ENCODE data around the gene FRMD4A.

DNA sequence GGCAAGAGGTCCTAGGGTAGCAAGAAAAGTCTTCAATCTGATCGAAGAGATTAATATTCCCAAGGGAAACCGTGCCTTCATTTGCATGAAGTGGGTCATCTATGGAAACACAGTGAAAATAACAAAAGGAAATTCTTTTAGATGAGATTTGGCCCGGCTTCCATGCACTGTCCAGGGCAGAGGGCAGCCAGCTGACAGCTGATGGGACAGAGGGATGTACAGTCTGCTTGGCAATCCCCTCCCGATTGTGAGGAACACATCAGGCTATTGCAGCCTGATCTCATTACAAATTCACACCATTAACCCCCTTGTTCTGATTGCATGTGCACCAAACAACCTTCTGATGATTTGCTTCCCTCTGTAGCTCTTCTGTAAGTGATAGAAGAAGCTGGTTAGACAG lies 105.3 kb downstream of the FRMD4A start:
- TF ChIP-seq, protein P1, sequence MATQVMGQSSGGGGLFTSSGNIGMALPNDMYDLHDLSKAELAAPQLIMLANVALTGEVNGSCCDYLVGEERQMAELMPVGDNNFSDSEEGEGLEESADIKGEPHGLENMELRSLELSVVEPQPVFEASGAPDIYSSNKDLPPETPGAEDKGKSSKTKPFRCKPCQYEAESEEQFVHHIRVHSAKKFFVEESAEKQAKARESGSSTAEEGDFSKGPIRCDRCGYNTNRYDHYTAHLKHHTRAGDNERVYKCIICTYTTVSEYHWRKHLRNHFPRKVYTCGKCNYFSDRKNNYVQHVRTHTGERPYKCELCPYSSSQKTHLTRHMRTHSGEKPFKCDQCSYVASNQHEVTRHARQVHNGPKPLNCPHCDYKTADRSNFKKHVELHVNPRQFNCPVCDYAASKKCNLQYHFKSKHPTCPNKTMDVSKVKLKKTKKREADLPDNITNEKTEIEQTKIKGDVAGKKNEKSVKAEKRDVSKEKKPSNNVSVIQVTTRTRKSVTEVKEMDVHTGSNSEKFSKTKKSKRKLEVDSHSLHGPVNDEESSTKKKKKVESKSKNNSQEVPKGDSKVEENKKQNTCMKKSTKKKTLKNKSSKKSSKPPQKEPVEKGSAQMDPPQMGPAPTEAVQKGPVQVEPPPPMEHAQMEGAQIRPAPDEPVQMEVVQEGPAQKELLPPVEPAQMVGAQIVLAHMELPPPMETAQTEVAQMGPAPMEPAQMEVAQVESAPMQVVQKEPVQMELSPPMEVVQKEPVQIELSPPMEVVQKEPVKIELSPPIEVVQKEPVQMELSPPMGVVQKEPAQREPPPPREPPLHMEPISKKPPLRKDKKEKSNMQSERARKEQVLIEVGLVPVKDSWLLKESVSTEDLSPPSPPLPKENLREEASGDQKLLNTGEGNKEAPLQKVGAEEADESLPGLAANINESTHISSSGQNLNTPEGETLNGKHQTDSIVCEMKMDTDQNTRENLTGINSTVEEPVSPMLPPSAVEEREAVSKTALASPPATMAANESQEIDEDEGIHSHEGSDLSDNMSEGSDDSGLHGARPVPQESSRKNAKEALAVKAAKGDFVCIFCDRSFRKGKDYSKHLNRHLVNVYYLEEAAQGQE (IDR thresholded peaks at IDR 0.05; ENCODE audit: insufficient replicate concordance, low read depth): no peak
- no peak for TF ChIP-seq POLR2AphosphoS5 (IDR thresholded peaks at IDR 0.05; ENCODE audit: low read depth)
- no peak for TF ChIP-seq CTCF (IDR thresholded peaks at IDR 0.05; ENCODE audit: insufficient read depth, low read length)
- no peak for TF ChIP-seq SPI1 (IDR thresholded peaks at IDR 0.05; ENCODE audit: borderline replicate concordance, low read depth)
- no peak for TF ChIP-seq GABPA (IDR thresholded peaks at IDR 0.05; ENCODE audit: low read depth)

All from HL-60 (cell line).